ENCODE results near the gene PPT2. TPM values are rescaled to one million over a fixed set of nuclear protein-coding genes. Genes with fewer than 3 reads are reported as not detected.

PPT2 gene
- total RNA-seq, 4 donors from 2014 or later, result 16.5 to 44.8 (median 22.1) TPM

DNA sequence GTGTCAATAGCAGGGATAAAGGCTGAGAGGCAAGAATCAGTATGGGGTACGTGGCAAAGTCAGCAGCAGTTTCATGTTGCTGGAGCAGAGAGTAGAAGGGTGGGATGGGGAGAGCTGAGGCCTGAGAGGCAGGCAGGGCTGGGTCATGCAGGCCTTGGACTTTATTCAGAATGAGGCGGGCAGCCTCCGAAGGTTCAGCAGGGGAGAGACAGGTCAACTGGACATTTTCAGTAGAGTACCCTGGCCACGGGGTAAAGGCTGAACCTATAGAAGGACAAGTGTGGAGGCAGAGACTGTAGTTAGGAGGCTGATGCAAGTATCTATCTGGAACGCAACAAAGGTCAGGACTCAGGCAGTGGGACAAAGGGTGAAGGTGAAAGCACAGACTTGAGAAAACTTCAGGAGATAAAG, 56.3 kb downstream of the PPT2 start:
- TF ChIP-seq, protein P1, sequence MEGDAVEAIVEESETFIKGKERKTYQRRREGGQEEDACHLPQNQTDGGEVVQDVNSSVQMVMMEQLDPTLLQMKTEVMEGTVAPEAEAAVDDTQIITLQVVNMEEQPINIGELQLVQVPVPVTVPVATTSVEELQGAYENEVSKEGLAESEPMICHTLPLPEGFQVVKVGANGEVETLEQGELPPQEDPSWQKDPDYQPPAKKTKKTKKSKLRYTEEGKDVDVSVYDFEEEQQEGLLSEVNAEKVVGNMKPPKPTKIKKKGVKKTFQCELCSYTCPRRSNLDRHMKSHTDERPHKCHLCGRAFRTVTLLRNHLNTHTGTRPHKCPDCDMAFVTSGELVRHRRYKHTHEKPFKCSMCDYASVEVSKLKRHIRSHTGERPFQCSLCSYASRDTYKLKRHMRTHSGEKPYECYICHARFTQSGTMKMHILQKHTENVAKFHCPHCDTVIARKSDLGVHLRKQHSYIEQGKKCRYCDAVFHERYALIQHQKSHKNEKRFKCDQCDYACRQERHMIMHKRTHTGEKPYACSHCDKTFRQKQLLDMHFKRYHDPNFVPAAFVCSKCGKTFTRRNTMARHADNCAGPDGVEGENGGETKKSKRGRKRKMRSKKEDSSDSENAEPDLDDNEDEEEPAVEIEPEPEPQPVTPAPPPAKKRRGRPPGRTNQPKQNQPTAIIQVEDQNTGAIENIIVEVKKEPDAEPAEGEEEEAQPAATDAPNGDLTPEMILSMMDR (IDR thresholded peaks at IDR 0.05; ENCODE audit: low read depth), result no peak

DNA sequence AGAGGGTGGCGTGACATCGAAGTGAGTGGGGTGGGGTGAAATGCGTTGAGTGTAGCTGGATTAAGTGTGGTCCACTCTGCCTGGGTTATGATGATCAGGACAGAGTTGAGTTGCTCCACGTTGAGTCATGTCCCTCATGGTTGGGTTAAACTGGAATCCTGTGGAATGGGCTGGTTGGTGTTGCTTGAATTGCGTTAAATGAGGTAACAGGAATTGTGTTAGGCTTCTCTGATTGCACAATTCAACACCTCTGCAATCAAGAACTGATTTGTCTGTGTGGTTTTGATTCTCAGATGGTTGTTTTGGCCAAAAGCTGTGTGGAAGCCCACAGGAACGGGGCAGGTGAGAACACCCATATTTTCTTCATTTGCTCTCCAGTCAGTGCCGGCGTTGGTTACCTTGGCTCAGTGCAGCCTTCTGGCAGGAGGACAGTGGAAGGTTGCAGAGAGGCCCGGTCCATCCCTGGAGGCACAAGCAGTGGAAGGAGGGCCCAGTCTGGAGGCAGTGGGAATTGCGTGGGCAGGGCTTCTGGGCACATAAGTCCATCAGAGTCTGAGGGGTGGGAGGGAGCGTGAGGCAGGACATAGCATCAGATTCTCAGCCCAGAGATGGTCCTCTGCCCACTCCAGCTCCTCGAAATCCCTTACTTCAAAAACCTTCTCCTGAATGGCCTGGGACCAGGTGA, 58.3 kb downstream of the PPT2 start:
- TF ChIP-seq, protein P1 (IDR thresholded peaks at IDR 0.05; ENCODE audit: low read depth), result no peak

Small RNA genes lying within 50 kb of the gene (small RNA-seq; reads per million reads assigned to genes)
- gene AL662884.1, result not detected
- not detected for gene MIR6833

Other genes starting within 250 kb of the PPT2 start
- 10 to 100 TPM; 16.4 to 96.4 (median 34.6) TPM for gene C2, start 226.4 kb upstream of the PPT2 start, total RNA-seq
- 10 to 100 TPM; 25.1 to 35.4 (median 33.8) TPM for gene CFB, start 208.0 kb upstream of the PPT2 start, total RNA-seq
- gene NELFE, start 195.2 kb upstream of the PPT2 start, total RNA-seq, result 10 to 100 TPM; 58.8 to 96.6 (median 68.5) TPM
- 10 to 100 TPM; 16.1 to 44.6 (median 32.2) TPM for gene SKIC2, start 195.0 kb upstream of the PPT2 start, total RNA-seq
- 10 to 100 TPM; 11.1 to 17.5 (median 12.4) TPM for gene DXO, start 182.0 kb upstream of the PPT2 start, total RNA-seq
- gene C4A, start 172.1 kb upstream of the PPT2 start, total RNA-seq, result 10 to 100 TPM in 3 of 4 donors, 1 to 10 TPM in 1; 5.1 to 17.2 (median 13.5) TPM
- 10 to 100 TPM in 1 of 4 donors, 1 to 10 TPM in 3; 5.1 to 17.3 (median 8.9) TPM for gene C4B, start 139.3 kb upstream of the PPT2 start, total RNA-seq
- under 1 TPM in 1 of 4 donors, not detected in 3; 0.57 TPM for gene CYP21A2, start 115.7 kb upstream of the PPT2 start, total RNA-seq
- 100 to 1,000 TPM in 3 of 4 donors, 10 to 100 TPM in 1; 93.9 to 261 (median 142) TPM for gene TNXB, start 44.8 kb upstream of the PPT2 start, total RNA-seq
- gene ATF6B, start 25.9 kb upstream of the PPT2 start, total RNA-seq, result 10 to 100 TPM; 27.6 to 64.0 (median 30.9) TPM
- gene FKBPL, start 23.9 kb upstream of the PPT2 start, total RNA-seq, result 1 to 10 TPM in 3 of 4 donors, under 1 TPM in 1; 0.98 to 3.2 (median 2.1) TPM
- 1 to 10 TPM in 1 of 4 donors, under 1 TPM in 2, not detected in 1; 0.34 to 1.3 (median 0.57) TPM for gene PRRT1, start 2.2 kb upstream of the PPT2 start, total RNA-seq
- gene EGFL8, start 10.5 kb downstream of the PPT2 start, total RNA-seq, result 10 to 100 TPM in 1 of 4 donors, 1 to 10 TPM in 3; 2.3 to 13.0 (median 5.6) TPM
- 10 to 100 TPM; 17.8 to 28.2 (median 25.6) TPM for gene AGPAT1, start 21.9 kb downstream of the PPT2 start, total RNA-seq
- gene RNF5, start 24.3 kb downstream of the PPT2 start, total RNA-seq, result 10 to 100 TPM; 46.5 to 68.0 (median 52.8) TPM
- gene AGER, start 30.1 kb downstream of the PPT2 start, total RNA-seq, result 1 to 10 TPM; 2.4 to 5.5 (median 2.8) TPM
- 10 to 100 TPM; 26.9 to 40.9 (median 33.7) TPM for gene PBX2, start 36.1 kb downstream of the PPT2 start, total RNA-seq
- gene GPSM3, start 38.5 kb downstream of the PPT2 start, total RNA-seq, result 10 to 100 TPM in 3 of 4 donors, 1 to 10 TPM in 1; 10.0 to 46.2 (median 12.0) TPM
- gene NOTCH4, start 69.9 kb downstream of the PPT2 start, total RNA-seq, result 100 to 1,000 TPM in 1 of 4 donors, 10 to 100 TPM in 3; 16.7 to 212 (median 47.0) TPM
- not detected for gene TSBP1, start 217.8 kb downstream of the PPT2 start, total RNA-seq

Data from subcutaneous adipose tissue (tissue), 4 donors.